ENCODE measurements around the gene DHRS7B. TPM values are rescaled to one million over a fixed set of nuclear protein-coding genes. Genes with fewer than 3 reads are reported as not detected.

The DHRS7B gene
- total RNA-seq, 1 donor from 2014 or later, result 24.7 TPM

- Histone ChIP-seq H3K27me3 (ENCODE audit: control insufficient read depth, insufficient read depth, low read length) (no peaks in the 10 kb centered on the region), H3K4me3 (ENCODE audit: low read depth, low read length) (no peak overlapping the region), H3K36me3 (ENCODE audit: control insufficient read depth, insufficient read depth, low read length) (peaks cover 14% of the 10 kb centered on the region)
- TF ChIP-seq CTCF (IDR thresholded peaks at IDR 0.05; ENCODE audit: insufficient read depth, low read length, severe bottlenecking), result no peak
- DNase-seq (ENCODE audit: low read depth) (no peak), FAIRE-seq (no peak)
Observed at GRCh38 chr17:21208352-21208751, 81.6 kb downstream of the DHRS7B start.

- Histone ChIP-seq H3K27me3 (ENCODE audit: control insufficient read depth, insufficient read depth, low read length) (no peaks in the 10 kb centered on the region), H3K36me3 (ENCODE audit: control insufficient read depth, insufficient read depth, low read length) (peaks cover 14% of the 10 kb centered on the region), H3K4me3 (ENCODE audit: low read depth, low read length) (no peak overlapping the region)
- no peak for TF ChIP-seq CTCF (IDR thresholded peaks at IDR 0.05; ENCODE audit: insufficient read depth, low read length, severe bottlenecking)
- no peak for FAIRE-seq
- DNase-seq (ENCODE audit: low read depth), result no peak
Observed at GRCh38 chr17:21209511-21210175, 82.9 kb downstream of the DHRS7B start.

- no peak for TF ChIP-seq CTCF (IDR thresholded peaks at IDR 0.05; ENCODE audit: insufficient read depth, low read length, severe bottlenecking)
- no peak overlapping the region for H3K4me3 ChIP-seq (ENCODE audit: low read depth, low read length)
- FAIRE-seq (no peak), DNase-seq (ENCODE audit: low read depth) (no peak)
- peaks cover 13% of the 10 kb centered on the region for H3K36me3 ChIP-seq (ENCODE audit: control insufficient read depth, insufficient read depth, low read length)
- H3K27me3 ChIP-seq (ENCODE audit: control insufficient read depth, insufficient read depth, low read length), result no peaks in the 10 kb centered on the region
Observed at GRCh38 chr17:21210411-21211076, 83.8 kb downstream of the DHRS7B start.

- DNase-seq (ENCODE audit: low read depth), result peak; percentile 30
- Histone ChIP-seq H3K4me3 (ENCODE audit: low read depth, low read length) (no peak overlapping the region), H3K36me3 (ENCODE audit: control insufficient read depth, insufficient read depth, low read length) (peaks cover 13% of the 10 kb centered on the region), H3K27me3 (ENCODE audit: control insufficient read depth, insufficient read depth, low read length) (no peaks in the 10 kb centered on the region)
- FAIRE-seq, result no peak
- TF ChIP-seq CTCF (IDR thresholded peaks at IDR 0.05; ENCODE audit: insufficient read depth, low read length, severe bottlenecking), result no peak
Observed at GRCh38 chr17:21211825-21212479, 85.2 kb downstream of the DHRS7B start.

- Histone ChIP-seq H3K27me3 (ENCODE audit: control insufficient read depth, insufficient read depth, low read length) (no peaks in the 10 kb centered on the region), H3K4me3 (ENCODE audit: low read depth, low read length) (peak overlapping the region; percentile 86), H3K36me3 (ENCODE audit: control insufficient read depth, insufficient read depth, low read length) (peaks cover 13% of the 10 kb centered on the region)
- TF ChIP-seq CTCF (IDR thresholded peaks at IDR 0.05; ENCODE audit: insufficient read depth, low read length, severe bottlenecking), result no peak
- DNase-seq (ENCODE audit: low read depth) (no peak), FAIRE-seq (no peak)
Observed at GRCh38 chr17:21212826-21213637, 86.3 kb downstream of the DHRS7B start.
